Measurements from ENCODE around the gene TTLL6. TPM values are rescaled to one million over a fixed set of nuclear protein-coding genes. Genes with fewer than 3 reads are reported as not detected.

The TTLL6 gene
- total and polyA plus RNA-seq, 2 of the 4 experiments (the other 2 are of a cell fraction): not detected

DNA sequence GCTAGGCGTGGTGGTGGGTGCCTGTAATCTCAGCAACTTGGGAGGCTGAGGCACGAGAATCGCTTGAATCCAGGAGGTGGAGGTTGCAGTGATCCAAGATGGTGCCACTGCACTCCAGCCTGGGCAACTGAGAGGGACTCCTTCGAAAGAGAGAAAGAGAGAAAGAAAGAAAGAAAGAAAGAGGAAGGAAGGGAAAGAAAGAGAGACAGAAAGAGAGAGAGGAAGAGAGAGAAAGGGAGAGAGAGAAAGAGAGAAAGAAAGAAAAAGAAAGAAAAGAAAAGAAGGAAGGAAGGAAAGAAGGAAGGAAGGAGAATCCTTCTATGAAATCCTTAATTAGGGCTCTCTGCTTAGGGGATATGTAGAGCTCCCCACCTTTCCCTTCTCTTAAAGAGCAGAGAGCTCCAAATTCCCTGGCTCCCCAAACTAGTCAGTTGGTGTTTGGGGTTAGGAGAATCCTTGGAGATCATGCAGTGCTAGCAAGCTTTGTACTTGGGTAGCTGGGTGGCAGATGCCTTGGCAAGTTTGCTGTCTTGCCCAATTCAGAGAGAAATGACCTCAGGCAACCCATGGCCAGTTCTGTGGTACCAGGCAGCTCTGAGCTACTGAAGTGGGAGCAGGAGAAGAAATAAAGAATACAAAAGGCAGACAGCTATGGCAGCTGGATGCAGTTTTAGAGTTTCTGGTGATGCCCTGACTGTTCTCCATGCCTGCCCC, 79.5 kb downstream of the TTLL6 start:
- WGBS, 2 experiments (ENCODE audit: extremely low coverage in 2 of 2, insufficient read length in 1 of 2): 50% methylated on average over 3 of the region's 4 CpGs; no CpG with 5 or more reads in 1 of the 2 experiments
- no peak overlapping the region for H3K4me2 ChIP-seq (ENCODE audit: low read depth, low read length)
- in situ Hi-C loops (cut with MboI; ENCODE audit: low sequenced_read_pairs): loop anchor here (10.0 kb wide), 1 partner anchor 47 kb away; no protein-coding TSS in a partner anchor
- H3K9me3 ChIP-seq (ENCODE audit: control insufficient read depth, insufficient read depth, low read length): peaks cover 9% of the 10 kb centered on the region
- H3K56ac ChIP-seq (ENCODE audit: extremely low read depth, insufficient read depth, low read length): no peak overlapping the region
- no peaks in the 10 kb centered on the region for H3K4me1 ChIP-seq (ENCODE audit: control insufficient read depth, insufficient read depth, low read length)
- no peak overlapping the region for H3K27ac ChIP-seq (ENCODE audit: insufficient read depth, low read length)
- no peaks in the 10 kb centered on the region for H3K79me1 ChIP-seq (ENCODE audit: low read depth in 1 of 2, low read length in 2 of 2)
- no peak overlapping the region for H2AK5ac ChIP-seq (ENCODE audit: low read depth, low read length)
- H4K20me1 ChIP-seq (ENCODE audit: insufficient read depth, low read length): no peaks in the 10 kb centered on the region
- CTCF ChIA-PET: interaction anchor here (1.6 kb wide), 1 partner anchor 9 kb away, joined by 5 read pairs; no protein-coding TSS in a partner anchor
- no peak overlapping the region for H3K18ac ChIP-seq (ENCODE audit: low read depth, low read length)
- ATAC-seq (ENCODE audit: low read depth) (no peak), DNase-seq (no peak)
- POLR2A ChIA-PET (ENCODE audit: unreplicated experiment): interaction anchor here (0.6 kb wide), 1 partner anchor 9 kb away, joined by 3 read pairs; the partner anchor contains the start of gene HOXB13
- no peak overlapping the region for H4K91ac ChIP-seq (ENCODE audit: insufficient read depth, low read depth, low read length)
- TF ChIP-seq, protein P1, sequence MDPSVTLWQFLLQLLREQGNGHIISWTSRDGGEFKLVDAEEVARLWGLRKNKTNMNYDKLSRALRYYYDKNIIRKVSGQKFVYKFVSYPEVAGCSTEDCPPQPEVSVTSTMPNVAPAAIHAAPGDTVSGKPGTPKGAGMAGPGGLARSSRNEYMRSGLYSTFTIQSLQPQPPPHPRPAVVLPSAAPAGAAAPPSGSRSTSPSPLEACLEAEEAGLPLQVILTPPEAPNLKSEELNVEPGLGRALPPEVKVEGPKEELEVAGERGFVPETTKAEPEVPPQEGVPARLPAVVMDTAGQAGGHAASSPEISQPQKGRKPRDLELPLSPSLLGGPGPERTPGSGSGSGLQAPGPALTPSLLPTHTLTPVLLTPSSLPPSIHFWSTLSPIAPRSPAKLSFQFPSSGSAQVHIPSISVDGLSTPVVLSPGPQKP (IDR thresholded peaks at IDR 0.05; ENCODE audit: borderline replicate concordance, low read depth, low read length): no peak
- TF ChIP-seq POLR2A (IDR thresholded peaks at IDR 0.05; ENCODE audit: low read depth, low read length): no peak
- no peak for TF ChIP-seq NFE2L2 (IDR thresholded peaks at IDR 0.05; ENCODE audit: low read depth, low read length)
- TF ChIP-seq FOS (IDR thresholded peaks at IDR 0.05; ENCODE audit: low read depth, low read length): no peak
- no peak for TF ChIP-seq MXI1 (IDR thresholded peaks at IDR 0.05; ENCODE audit: borderline replicate concordance, low read depth, low read length)
- no peak for TF ChIP-seq RCOR1 (IDR thresholded peaks at IDR 0.05; ENCODE audit: insufficient replicate concordance, low read length)
- no peak overlapping the region for H2AFZ ChIP-seq (replicated peaks; ENCODE audit: low read length, poor library complexity)
- no peak overlapping the region for H2BK15ac ChIP-seq (ENCODE audit: low read depth, low read length)
- H3K4me3 ChIP-seq (ENCODE audit: insufficient read depth, low read depth, low read length): no peak overlapping the region
- no peak overlapping the region for H2AK9ac ChIP-seq (replicated peaks; ENCODE audit: low read depth, low read length, poor library complexity)
- H3K36me3 ChIP-seq (ENCODE audit: control insufficient read depth, insufficient read depth, low read length): no peaks in the 10 kb centered on the region
- dilution Hi-C loops (cut with HindIII; ENCODE audit: low sequenced_read_pairs, unreplicated experiment): no loop called here
- H3K9me1 ChIP-seq (ENCODE audit: insufficient read depth, low read length): no peaks in the 10 kb centered on the region
- H2BK120ac ChIP-seq (ENCODE audit: low read depth, low read length): no peak overlapping the region
- H3K9ac ChIP-seq (ENCODE audit: low read depth, low read length): no peak overlapping the region
- H4K8ac ChIP-seq (ENCODE audit: low read depth in 2 of 2, low read length in 2 of 2): no peak overlapping the region
- H2BK20ac ChIP-seq (ENCODE audit: low read depth, low read length): no peak overlapping the region
- no peak overlapping the region for H3K23ac ChIP-seq (ENCODE audit: low read depth, low read length)
- no peak overlapping the region for H3K4ac ChIP-seq (ENCODE audit: low read depth, low read length)
- H4K5ac ChIP-seq (ENCODE audit: low read depth, low read length): no peak overlapping the region
- intact Hi-C loops (cut with micrococcal nuclease): no loop called here
- H3K14ac ChIP-seq (replicated peaks; ENCODE audit: low read depth, low read length): no peak overlapping the region
- no TSS peak for BruUV-seq (replicated peaks)
- peaks cover 92% of the 10 kb centered on the region for H3K27me3 ChIP-seq (ENCODE audit: control insufficient read depth, insufficient read depth, low read length)
- no peak overlapping the region for H2BK5ac ChIP-seq (ENCODE audit: low read depth, low read length, poor library complexity, severe bottlenecking)
